SU-DHL-6 (cell line): Measurements from ENCODE around the gene NXPH4.

ENCODE experiments used
- H2AFZ ChIP-seq: fragments of 200-600 bp; sonication (generic); 2 replicates; pipeline ENCODE4 v1.6.1; 2014; ENCODE audit warnings: low read depth, mild to moderate bottlenecking, moderate library complexity, mixed read lengths, antibody characterized with exemption, low read length; ENCODE audit not compliant: severe bottlenecking
- H3F3A ChIP-seq: fragments of 200-600 bp; shearing (Covaris generic); 2 replicates; pipeline ENCODE4 v1.6.0; 2016; ENCODE audit warnings: antibody characterized with exemption, mild to moderate bottlenecking; ENCODE audit not compliant: insufficient read depth
- H3K27ac ChIP-seq: fragments of 200-600 bp; sonication (generic); 2 replicates; pipeline ENCODE4 v1.5.1; 2016; ENCODE audit warnings: low read depth, mild to moderate bottlenecking, low read length, moderate library complexity, mixed read lengths
- H3K27me3 ChIP-seq: fragments of 200-600 bp; sonication (generic), shearing (Covaris generic); 2 replicates; pipeline ENCODE4 v1.6.0; 2014; ENCODE audit warnings: mild to moderate bottlenecking, low read length
- H3K36me3 ChIP-seq: fragments of 200-600 bp; sonication (generic); 2 replicates; pipeline ENCODE4 v1.6.1; 2014; ENCODE audit warnings: mild to moderate bottlenecking, low read length, mixed read lengths
- H3K4me2 ChIP-seq: fragments of 300-600, 200-600 bp; shearing (Covaris generic), sonication (generic); 2 replicates; pipeline ENCODE4 v1.6.0; 2014; ENCODE audit warnings: low read length, low read depth, mild to moderate bottlenecking; ENCODE audit not compliant: poor library complexity, severe bottlenecking
- H3K4me3 ChIP-seq: fragments of 200-600 bp; sonication (generic); 2 replicates; pipeline ENCODE4 v1.5.1; 2014; ENCODE audit warnings: antibody characterized with exemption, low read length, mild to moderate bottlenecking, mixed read lengths; ENCODE audit not compliant: insufficient read depth, poor library complexity, severe bottlenecking
- H3K79me2 ChIP-seq: fragments of 200-600 bp; sonication (generic); 2 replicates; pipeline ENCODE4 v1.6.1; 2014; ENCODE audit warnings: mild to moderate bottlenecking, low read length, moderate library complexity; ENCODE audit not compliant: insufficient read depth
- H3K9ac ChIP-seq: fragments of 200-600 bp; sonication (generic); 2 replicates; pipeline ENCODE4 v1.7.0; 2014; ENCODE audit warnings: mild to moderate bottlenecking, low read length
- H3K9me2 ChIP-seq: fragments of 200-600 bp; sonication (generic); replicated peaks from 2 replicates; pipeline ENCODE4 v1.6.1; 2014; ENCODE audit warnings: low read length; ENCODE audit not compliant: insufficient read depth
- H3K9me3 ChIP-seq: fragments of 200-600 bp; sonication (generic); 2 replicates; pipeline ENCODE4 v1.6.1; 2014; ENCODE audit warnings: low read length, mixed read lengths; ENCODE audit not compliant: insufficient read depth
- H4K20me1 ChIP-seq: fragments of 200-600 bp; sonication (generic); 2 replicates; pipeline ENCODE4 v1.6.1; 2014; ENCODE audit warnings: low read depth, mild to moderate bottlenecking, antibody characterized with exemption, low read length, moderate library complexity, mixed read lengths
- EZH2phosphoT487 ChIP-seq: fragments of 200-600 bp; sonication (generic), shearing (Covaris generic); conservative IDR thresholded peaks from 2 replicates; pipeline ENCODE4 v1.6.1; 2018; ENCODE audit warnings: mild to moderate bottlenecking, antibody characterized with exemption, low read length, moderate library complexity, mixed read lengths
- TF ChIP-seq, protein P1 (sequence below): fragments of 200-600 bp; sonication (generic); IDR thresholded peaks from one replicate; pipeline ENCODE4 v1.5.1; 2017; ENCODE audit warnings: antibody characterized with exemption, mild to moderate bottlenecking, low read length, moderate library complexity; ENCODE audit not compliant: insufficient read depth, poor library complexity, severe bottlenecking

The NXPH4 gene

GRCh38 chr12:57240926-57241401, 24.4 kb downstream of the NXPH4 start:
- peaks cover 35% of the 10 kb centered on the region for H3F3A ChIP-seq
- H3K9me2 ChIP-seq = no peaks in the 10 kb centered on the region
- peak overlapping the region; percentile 88 for H3K27ac ChIP-seq
- peak overlapping the region; percentile 70 for H3K4me3 ChIP-seq
- no peaks in the 10 kb centered on the region for H3K79me2 ChIP-seq
- no peaks in the 10 kb centered on the region for H3K9me3 ChIP-seq
- no peak for TF ChIP-seq EZH2phosphoT487
- TF ChIP-seq, protein P1, sequence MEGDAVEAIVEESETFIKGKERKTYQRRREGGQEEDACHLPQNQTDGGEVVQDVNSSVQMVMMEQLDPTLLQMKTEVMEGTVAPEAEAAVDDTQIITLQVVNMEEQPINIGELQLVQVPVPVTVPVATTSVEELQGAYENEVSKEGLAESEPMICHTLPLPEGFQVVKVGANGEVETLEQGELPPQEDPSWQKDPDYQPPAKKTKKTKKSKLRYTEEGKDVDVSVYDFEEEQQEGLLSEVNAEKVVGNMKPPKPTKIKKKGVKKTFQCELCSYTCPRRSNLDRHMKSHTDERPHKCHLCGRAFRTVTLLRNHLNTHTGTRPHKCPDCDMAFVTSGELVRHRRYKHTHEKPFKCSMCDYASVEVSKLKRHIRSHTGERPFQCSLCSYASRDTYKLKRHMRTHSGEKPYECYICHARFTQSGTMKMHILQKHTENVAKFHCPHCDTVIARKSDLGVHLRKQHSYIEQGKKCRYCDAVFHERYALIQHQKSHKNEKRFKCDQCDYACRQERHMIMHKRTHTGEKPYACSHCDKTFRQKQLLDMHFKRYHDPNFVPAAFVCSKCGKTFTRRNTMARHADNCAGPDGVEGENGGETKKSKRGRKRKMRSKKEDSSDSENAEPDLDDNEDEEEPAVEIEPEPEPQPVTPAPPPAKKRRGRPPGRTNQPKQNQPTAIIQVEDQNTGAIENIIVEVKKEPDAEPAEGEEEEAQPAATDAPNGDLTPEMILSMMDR = no peak
- H3K9ac ChIP-seq = peak overlapping the region; percentile 92
- no peaks in the 10 kb centered on the region for H3K36me3 ChIP-seq
- H3K27me3 ChIP-seq = no peaks in the 10 kb centered on the region
- peak overlapping the region; percentile 88 for H3K4me2 ChIP-seq
- no peaks in the 10 kb centered on the region; the same call in 1 of the 2 replicates for H4K20me1 ChIP-seq
- H2AFZ ChIP-seq = no peak overlapping the region

GRCh38 chr12:57241402-57242310, 25.1 kb downstream of the NXPH4 start:
- Histone ChIP-seq H3K36me3 (no peaks in the 10 kb centered on the region), H3K9ac (peak overlapping the region; percentile 92), H3K4me3 (peak overlapping the region; percentile 70), H4K20me1 (no peaks in the 10 kb centered on the region; the same call in 1 of the 2 replicates), H3K4me2 (peak overlapping the region; percentile 88), H3K9me2 (no peaks in the 10 kb centered on the region), H3K27me3 (no peaks in the 10 kb centered on the region), H3K79me2 (no peaks in the 10 kb centered on the region), H2AFZ (no peak overlapping the region), H3K27ac (peak overlapping the region; percentile 88), H3K9me3 (no peaks in the 10 kb centered on the region), H3F3A (peaks cover 35% of the 10 kb centered on the region)
- TF ChIP-seq, protein P1 = no peak
- TF ChIP-seq EZH2phosphoT487 = no peak

DNA sequence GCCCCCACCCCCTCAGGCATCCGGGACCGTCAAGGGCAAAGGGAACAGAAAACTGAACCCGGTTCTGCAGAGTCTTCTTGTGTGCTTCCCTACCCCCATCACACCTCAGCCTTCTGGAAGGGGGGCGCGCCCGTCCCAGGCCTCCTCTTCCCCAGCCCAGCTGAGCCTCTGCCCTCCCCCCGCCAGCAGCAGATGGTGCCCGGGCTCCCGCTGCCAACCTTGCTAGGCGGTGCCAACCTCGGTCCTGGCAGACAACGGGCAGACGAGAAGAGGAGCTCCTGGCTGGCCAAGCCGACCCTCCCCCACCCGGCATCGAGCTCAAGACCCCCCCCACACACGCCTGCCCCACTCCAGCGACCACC, 25.7 kb downstream of the NXPH4 start:
- peak overlapping the region; percentile 92 for H3K9ac ChIP-seq
- no peaks in the 10 kb centered on the region for H3K9me2 ChIP-seq
- no peaks in the 10 kb centered on the region for H3K27me3 ChIP-seq
- peaks cover 31% of the 10 kb centered on the region for H3F3A ChIP-seq
- TF ChIP-seq, protein P1 = no peak
- no peak for TF ChIP-seq EZH2phosphoT487
- no peaks in the 10 kb centered on the region for H3K36me3 ChIP-seq
- peak overlapping the region; percentile 40 for H3K4me3 ChIP-seq
- H3K79me2 ChIP-seq = no peaks in the 10 kb centered on the region
- no peaks in the 10 kb centered on the region for H3K9me3 ChIP-seq
- peak overlapping the region; percentile 88 for H3K4me2 ChIP-seq
- no peak overlapping the region for H2AFZ ChIP-seq
- peak overlapping the region; percentile 88 for H3K27ac ChIP-seq
- no peaks in the 10 kb centered on the region; the same call in 1 of the 2 replicates for H4K20me1 ChIP-seq
